OCI-LY3 (cell line): ENCODE results near the gene FBN2.
"Not testable (repeated sequence)": the region's sequence is repeated elsewhere in the genome, so short reads cannot be mapped to it uniquely, and the experiment has no call there.

ENCODE experiments used
- H2AFZ ChIP-seq: fragments of 200-600, 300-600 bp; shearing (Covaris generic); 2 replicates; pipeline ENCODE4 v1.6.0; 2014; ENCODE audit warnings: antibody characterized with exemption, low read depth, low read length
- H3K27ac ChIP-seq: fragments of 200-600, 300-600 bp; sonication (generic); 2 replicates; pipeline ENCODE4 v1.5.1; 2014; ENCODE audit warnings: mild to moderate bottlenecking, low read length, moderate library complexity, mixed read lengths
- H3K27me3 ChIP-seq: fragments of 200-600, 300-600 bp; sonication (generic); 2 replicates; pipeline ENCODE4 v1.6.1; 2014; ENCODE audit warnings: low read depth, low read length, mixed read lengths
- H3K36me3 ChIP-seq: fragments of 200-600, 300-600 bp; sonication (generic); replicated peaks from 2 replicates; pipeline ENCODE3; 2014; ENCODE audit warnings: low read depth, low read length, mixed read lengths
- H3K4me1 ChIP-seq: fragments of 300-600, 200-600 bp; sonication (generic); 2 replicates; pipeline ENCODE4 v1.6.1; 2014; ENCODE audit warnings: low read length, mixed read lengths
- H3K4me2 ChIP-seq: fragments of 200-600, 300-600 bp; sonication (generic); 2 replicates; pipeline ENCODE4 v1.6.1; 2014; ENCODE audit warnings: low read length, mixed read lengths
- H3K4me3 ChIP-seq: fragments of 300-600, 200-600 bp; sonication (generic); 2 replicates; pipeline ENCODE4 v1.5.1; 2014; ENCODE audit warnings: antibody characterized with exemption, mild to moderate bottlenecking, low read length, moderate library complexity
- H3K79me2 ChIP-seq: fragments of 300-600, 200-600 bp; shearing (Covaris generic); 2 replicates; pipeline ENCODE4 v1.6.1; 2014; ENCODE audit warnings: mild to moderate bottlenecking, low read length, mixed read lengths
- H3K9ac ChIP-seq: fragments of 300-600, 200-600 bp; shearing (Covaris generic); 2 replicates; pipeline ENCODE4 v1.6.0; 2014; ENCODE audit warnings: mild to moderate bottlenecking, low read length, moderate library complexity
- H3K9me3 ChIP-seq: fragments of 200-600, 300-600 bp; shearing (Covaris generic); 2 replicates; pipeline ENCODE4 v1.6.1; 2014; ENCODE audit warnings: low read length, mixed read lengths; ENCODE audit not compliant: insufficient read depth
- H4K20me1 ChIP-seq: fragments of 200-600, 300-600 bp; sonication (generic); 2 replicates; pipeline ENCODE4 v1.6.1; 2016; ENCODE audit warnings: low read length, mixed read lengths; ENCODE audit not compliant: insufficient read depth
- CTCF ChIP-seq: fragments of 200-600, 300-600 bp; sonication (generic); IDR thresholded peaks from 2 replicates; pipeline ENCODE4 v1.5.1; 2014; ENCODE audit warnings: antibody characterized with exemption, low read length, low read depth
- EZH2phosphoT487 ChIP-seq: fragments of 200-600 bp; shearing (Covaris generic); IDR thresholded peaks from 2 replicates; pipeline ENCODE4 v1.6.1; 2018; ENCODE audit warnings: antibody characterized with exemption, mixed run types, low read depth

Gene FBN2

GRCh38 chr5:128329386-128329939 is 208.6 kb downstream of the FBN2 start:
- H2AFZ ChIP-seq = no peak overlapping the region

GRCh38 chr5:128328446-128328845 is 209.6 kb downstream of the FBN2 start:
- no peak overlapping the region for H3K9ac ChIP-seq
- H2AFZ ChIP-seq = no peak overlapping the region
- H3K4me2 ChIP-seq = no peak overlapping the region
- no peaks in the 10 kb centered on the region for H3K79me2 ChIP-seq
- no peak overlapping the region for H3K27ac ChIP-seq
- H3K36me3 ChIP-seq = no peaks in the 10 kb centered on the region
- H3K4me3 ChIP-seq = no peak overlapping the region
- TF ChIP-seq CTCF (no peak), EZH2phosphoT487 (no peak)
- no peaks in the 10 kb centered on the region for H3K4me1 ChIP-seq
- no peaks in the 10 kb centered on the region for H4K20me1 ChIP-seq
- no peaks in the 10 kb centered on the region for H3K9me3 ChIP-seq
- no peaks in the 10 kb centered on the region for H3K27me3 ChIP-seq

More at GRCh38 chr5:128329386-128329939, 208.6 kb downstream of the FBN2 start:
- H3K79me2 ChIP-seq = no peaks in the 10 kb centered on the region
- H3K4me2 ChIP-seq = no peak overlapping the region
- no peaks in the 10 kb centered on the region for H4K20me1 ChIP-seq
- H3K27me3 ChIP-seq = no peaks in the 10 kb centered on the region
- H3K36me3 ChIP-seq = no peaks in the 10 kb centered on the region
- no peaks in the 10 kb centered on the region for H3K9me3 ChIP-seq
- TF ChIP-seq CTCF (no peak), EZH2phosphoT487 (no peak)
- no peak overlapping the region for H3K4me3 ChIP-seq
- no peak overlapping the region for H3K9ac ChIP-seq
- H3K4me1 ChIP-seq = no peaks in the 10 kb centered on the region
- H3K27ac ChIP-seq = no peak overlapping the region

- Histone ChIP-seq H3K4me3 (no peak overlapping the region), H3K9me3 (no peaks in the 10 kb centered on the region), H4K20me1 (no peaks in the 10 kb centered on the region), H2AFZ (no peak overlapping the region), H3K4me1 (no peaks in the 10 kb centered on the region), H3K4me2 (no peak overlapping the region), H3K79me2 (no peaks in the 10 kb centered on the region), H3K27ac (no peak overlapping the region), H3K27me3 (no peaks in the 10 kb centered on the region), H3K9ac (no peak overlapping the region), H3K36me3 (no peaks in the 10 kb centered on the region)
- no peak for TF ChIP-seq CTCF
- TF ChIP-seq EZH2phosphoT487 = no peak
These were observed 210.0 kb downstream of the FBN2 start for GRCh38 chr5:128328007-128328406.

- not testable (repeated sequence) for H3K9ac ChIP-seq, H3K9me3 ChIP-seq, H2AFZ ChIP-seq, H3K4me3 ChIP-seq, H3K27me3 ChIP-seq, H3K79me2 ChIP-seq, H3K4me2 ChIP-seq, H3K27ac ChIP-seq, H3K36me3 ChIP-seq, H4K20me1 ChIP-seq, H3K4me1 ChIP-seq
These were observed 216.6 kb downstream of the FBN2 start for GRCh38 chr5:128321418-128321817.

GRCh38 chr5:128318691-128319090 is 219.4 kb downstream of the FBN2 start:
- TF ChIP-seq EZH2phosphoT487 (no peak), CTCF (no peak)
- H3K4me3 ChIP-seq = no peak overlapping the region
- H3K27me3 ChIP-seq = no peaks in the 10 kb centered on the region
- H3K9me3 ChIP-seq = no peaks in the 10 kb centered on the region
- H4K20me1 ChIP-seq = no peaks in the 10 kb centered on the region
- no peak overlapping the region for H3K27ac ChIP-seq
- H3K9ac ChIP-seq = no peak overlapping the region
- no peaks in the 10 kb centered on the region for H3K4me1 ChIP-seq
- H3K4me2 ChIP-seq = no peak overlapping the region
- H2AFZ ChIP-seq = no peak overlapping the region
- no peaks in the 10 kb centered on the region for H3K79me2 ChIP-seq
- no peaks in the 10 kb centered on the region for H3K36me3 ChIP-seq
